PFSK-1 (cell line): Measurements from ENCODE around the gene NANS.

ENCODE experiments used
- FOXP2 ChIP-seq: optimal IDR thresholded peaks from 2 replicates; pipeline ENCODE3; 2011; ENCODE audit warnings: borderline replicate concordance, control low read depth, inconsistent platforms; ENCODE audit not compliant: insufficient read depth; ENCODE audit errors: extremely low read length, extremely low read depth
- POLR2AphosphoS5 ChIP-seq: IDR thresholded peaks from 2 replicates; pipeline ENCODE4 v1.6.1; 2012; ENCODE audit warnings: low read depth, mild to moderate bottlenecking, control low read depth, low read length, moderate library complexity
- REST ChIP-seq, 2 experiments: IDR thresholded peaks; 2 replicates each; pipeline versions ENCODE4 v1.6.1 to v1.8.0; 2011 to 2012; ENCODE audit warnings: low read depth in 2 of 2, low read length in 2 of 2, control low read depth in 1 of 2, inconsistent platforms in 1 of 2, mild to moderate bottlenecking in 1 of 2, moderate library complexity in 1 of 2; ENCODE audit not compliant: insufficient read depth in 1 of 2
- SIN3A ChIP-seq: IDR thresholded peaks from 2 replicates; pipeline ENCODE4 v1.6.1; 2012; ENCODE audit warnings: mild to moderate bottlenecking, low read length, moderate library complexity, borderline replicate concordance; ENCODE audit not compliant: insufficient read depth
- TAF1 ChIP-seq: IDR thresholded peaks from 2 replicates; pipeline ENCODE4 v1.6.1; 2012; ENCODE audit warnings: low read length, control low read depth, borderline replicate concordance; ENCODE audit not compliant: insufficient read depth

NANS gene

DNA sequence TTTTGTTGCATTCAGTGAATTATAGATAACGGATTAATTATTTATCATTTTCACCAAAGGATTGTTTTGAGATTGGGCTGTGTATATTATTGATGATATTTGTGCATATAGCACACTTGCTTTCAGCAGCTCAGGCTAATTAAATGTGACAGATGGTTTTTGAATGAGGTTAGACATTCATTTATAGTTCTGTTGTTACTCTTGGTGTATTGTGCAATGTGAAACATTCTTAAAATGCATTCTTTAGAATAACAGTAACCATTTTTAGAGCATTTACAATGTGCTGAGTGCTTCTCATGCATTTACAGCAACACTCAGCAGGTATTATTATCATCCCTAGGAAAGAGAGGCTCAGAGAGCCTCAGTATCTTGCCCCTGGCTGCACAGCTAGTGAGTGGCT, 23.8 kb downstream of the NANS start:
- TF ChIP-seq TAF1 (no peak), REST (IDR thresholded peaks at IDR 0.05; ENCODE audit: insufficient read depth in 1 of 2, low read depth in 2 of 2, low read length in 2 of 2) (no peak), SIN3A (no peak), FOXP2 (no peak), POLR2AphosphoS5 (no peak)

GRCh38 chr9:98080780-98081179, 24.2 kb downstream of the NANS start:
- TF ChIP-seq FOXP2 (no peak), REST (IDR thresholded peaks at IDR 0.05; ENCODE audit: insufficient read depth in 1 of 2, low read depth in 2 of 2, low read length in 2 of 2) (no peak), TAF1 (no peak), POLR2AphosphoS5 (no peak), SIN3A (no peak)

- TF ChIP-seq REST (IDR thresholded peaks at IDR 0.05; ENCODE audit: insufficient read depth in 1 of 2, low read depth in 2 of 2, low read length in 2 of 2) (no peak), FOXP2 (no peak), TAF1 (no peak), SIN3A (no peak), POLR2AphosphoS5 (no peak)
Measured at GRCh38 chr9:98081477-98082219, 25.1 kb downstream of the NANS start.

DNA sequence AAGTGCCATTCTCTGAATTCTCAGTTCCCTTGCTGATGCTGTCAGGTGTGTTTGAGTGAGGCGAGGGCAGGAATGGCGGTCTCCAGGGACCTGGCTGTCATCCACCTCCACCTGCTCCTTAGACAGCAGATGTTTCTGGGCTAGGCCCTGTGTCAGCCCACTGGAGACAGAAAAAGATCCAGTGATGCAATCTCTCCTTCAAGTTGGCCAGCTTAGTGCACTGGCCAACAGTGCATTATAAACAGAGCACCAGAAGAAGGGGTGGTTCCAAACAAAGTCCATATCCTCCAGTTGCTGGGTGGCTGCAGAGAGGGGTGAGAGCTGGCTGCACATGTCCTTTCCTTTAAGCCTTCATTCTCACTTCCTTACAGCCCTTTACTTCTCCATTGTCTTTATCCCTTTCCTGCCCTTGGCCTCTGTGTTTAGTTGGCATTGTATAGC, 26.5 kb downstream of the NANS start:
- TF ChIP-seq SIN3A (no peak), REST (IDR thresholded peaks at IDR 0.05; ENCODE audit: insufficient read depth in 1 of 2, low read depth in 2 of 2, low read length in 2 of 2) (no peak), POLR2AphosphoS5 (no peak), FOXP2 (no peak), TAF1 (no peak)
